Hepatocyte (in vitro differentiated cells): ENCODE data around the gene TES.

Experiments
- CTCF ChIP-seq: fragments of 200-600 bp; sonication (generic); IDR thresholded peaks from 2 replicates; pipeline ENCODE4 v1.5.1; 2016; ENCODE audit warnings: antibody characterized with exemption, mild to moderate bottlenecking; ENCODE audit not compliant: poor library complexity
- EZH2 ChIP-seq: fragments of 200-600 bp; sonication (generic); IDR thresholded peaks from 2 replicates; pipeline ENCODE4 v1.6.1; 2016; ENCODE audit warnings: antibody characterized with exemption, mild to moderate bottlenecking, borderline replicate concordance

GRCh38 chr7:116240024-116240668, 29.8 kb downstream of the TES start:
- TF ChIP-seq CTCF (no peak), EZH2 (no peak)
